Gastroesophageal sphincter (tissue), 3 donors: ENCODE results near the gene ABR.

Source experiments
- CTCF ChIP-seq, 4 experiments: fragments of 200-600 bp in 2 of 4; fragments of 450-650 bp in 2 of 4; sonication (generic) in 1 of 4; IDR thresholded peaks; one replicate each; pipeline ENCODE4 v1.5.1; 2017 to 2019; ENCODE audit warnings: antibody characterized with exemption in 4 of 4, mild to moderate bottlenecking in 2 of 4, moderate library complexity in 2 of 4
- POLR2A ChIP-seq, 2 donors: fragments of 450-650 bp; IDR thresholded peaks; one replicate each; pipeline ENCODE4 v1.6.1; 2017; ENCODE audit warnings: antibody characterized with exemption in 2 of 2, mild to moderate bottlenecking in 2 of 2, moderate library complexity in 1 of 2

GRCh38 chr17:1003972-1004768, 175.6 kb downstream of the ABR start:
- TF ChIP-seq CTCF (IDR thresholded peaks at IDR 0.05): no peak
- no peak for TF ChIP-seq POLR2A (IDR thresholded peaks at IDR 0.05)
